DMS114 treated with DMSO at 0.1 percent for 48 hours (cell line): ENCODE measurements around the gene MOB3B.

Experiments used
- DNase-seq: peaks from one replicate; lab custom pipeline; 2025; ENCODE audit not compliant: unreplicated experiment; lab: John Stamatoyannopoulos, UW

MOB3B gene

GRCh38 chr9:27344776-27345175 is 184.8 kb downstream of the MOB3B start:
- DNase-seq, result no peak

- no peak for DNase-seq
Observed at GRCh38 chr9:27341545-27342294, 187.9 kb downstream of the MOB3B start.

DNA sequence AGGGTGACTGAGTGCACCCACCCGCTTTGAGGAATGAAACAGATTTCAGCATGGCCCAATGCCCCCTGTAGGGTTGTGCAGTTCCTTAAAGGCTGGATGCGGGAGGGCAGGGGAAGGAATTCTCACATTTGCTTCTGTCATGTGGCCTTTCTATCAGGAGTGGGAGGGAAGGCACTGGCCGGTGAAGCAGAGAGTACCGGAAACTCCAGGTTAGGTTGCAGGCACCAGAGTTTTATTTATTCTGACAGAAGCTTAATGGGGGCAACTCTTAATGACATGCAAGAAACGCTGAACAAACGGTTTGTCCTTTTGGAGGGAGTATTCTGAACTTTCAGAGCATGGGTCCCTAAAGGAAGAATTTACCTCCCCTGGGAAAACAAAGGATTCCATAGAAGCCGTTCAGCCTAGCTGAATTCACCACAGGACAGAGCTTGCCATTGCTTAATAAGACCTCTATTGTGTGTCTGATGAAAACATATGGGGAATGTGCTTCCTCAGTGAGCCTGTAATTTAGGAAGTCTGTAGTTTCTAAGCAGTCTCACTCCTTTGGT is 188.6 kb downstream of the MOB3B start:
- DNase-seq, result no peak

DNA sequence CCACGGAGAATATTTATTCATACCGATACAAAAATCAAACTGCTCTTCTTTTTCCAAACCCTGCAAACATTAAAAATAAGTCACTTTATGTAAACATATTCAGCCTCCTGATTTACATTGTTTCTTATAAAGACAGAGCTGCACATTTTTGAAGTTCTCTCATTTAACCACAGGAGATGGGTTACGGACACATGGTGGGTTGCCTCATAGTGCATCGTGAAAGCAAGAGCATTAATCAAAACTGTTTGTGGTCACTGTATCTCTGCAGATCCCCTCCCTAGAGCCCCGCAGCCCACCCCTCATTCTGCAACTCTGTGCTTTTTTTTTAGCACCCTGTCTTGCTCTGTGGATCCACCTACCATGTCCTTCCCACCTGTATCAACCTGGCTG is 189.3 kb downstream of the MOB3B start:
- DNase-seq, result no peak

- DNase-seq, result no peak
Observed at GRCh38 chr9:27339661-27340284, 189.8 kb downstream of the MOB3B start.

DNA sequence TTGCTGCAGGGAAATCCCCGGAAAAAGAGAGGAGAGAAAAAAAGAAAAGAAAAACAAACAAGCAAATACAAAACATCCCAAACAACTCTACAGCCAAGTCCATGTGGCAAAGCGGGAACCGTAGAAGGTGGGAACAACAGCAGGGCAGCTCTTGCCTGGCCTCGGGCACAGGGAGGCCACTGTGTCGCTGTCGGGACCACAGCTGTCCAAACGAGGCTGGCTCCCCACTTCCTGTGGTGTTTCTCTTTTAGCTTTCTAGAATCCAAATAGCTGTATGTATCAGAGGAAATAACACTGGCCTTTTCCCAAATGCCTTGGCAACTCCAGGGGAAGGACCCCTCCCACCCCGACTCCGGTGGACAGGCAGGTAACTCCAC is 191.1 kb downstream of the MOB3B start:
- DNase-seq, result no peak

DNA sequence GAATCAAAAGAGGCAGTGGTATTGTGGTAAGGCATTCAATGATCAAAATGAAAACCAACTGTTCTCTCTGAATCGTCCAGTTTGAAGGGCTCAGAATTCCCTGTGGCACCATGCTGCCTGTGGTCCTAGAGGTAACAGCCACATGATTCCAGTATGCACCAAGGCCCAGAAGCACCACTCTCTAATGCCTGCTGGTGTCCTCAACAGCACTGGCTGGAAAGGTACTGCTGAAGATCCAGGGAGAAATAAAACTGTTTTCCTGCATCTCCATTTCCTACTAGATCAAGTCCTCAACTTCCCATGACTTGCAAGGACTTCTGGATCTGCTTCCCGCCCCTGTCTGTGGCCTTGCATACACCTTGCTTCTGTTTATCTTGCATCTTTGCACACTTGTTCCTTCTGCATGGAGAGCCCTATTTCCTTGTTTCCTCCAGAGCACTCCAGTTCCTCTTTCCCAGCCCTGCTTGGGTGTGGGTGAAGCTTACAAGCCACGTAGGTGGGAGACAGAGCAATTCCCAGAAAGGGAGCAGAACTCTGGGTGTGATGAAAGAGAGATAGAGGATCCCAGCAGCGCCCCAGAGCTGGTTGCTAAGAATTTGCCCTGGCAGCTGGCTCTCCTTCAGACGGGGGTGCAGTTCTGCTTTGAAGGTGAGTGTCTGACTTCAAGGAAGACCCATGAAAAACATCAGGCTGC is 191.6 kb downstream of the MOB3B start:
- DNase-seq, result no peak

DNA sequence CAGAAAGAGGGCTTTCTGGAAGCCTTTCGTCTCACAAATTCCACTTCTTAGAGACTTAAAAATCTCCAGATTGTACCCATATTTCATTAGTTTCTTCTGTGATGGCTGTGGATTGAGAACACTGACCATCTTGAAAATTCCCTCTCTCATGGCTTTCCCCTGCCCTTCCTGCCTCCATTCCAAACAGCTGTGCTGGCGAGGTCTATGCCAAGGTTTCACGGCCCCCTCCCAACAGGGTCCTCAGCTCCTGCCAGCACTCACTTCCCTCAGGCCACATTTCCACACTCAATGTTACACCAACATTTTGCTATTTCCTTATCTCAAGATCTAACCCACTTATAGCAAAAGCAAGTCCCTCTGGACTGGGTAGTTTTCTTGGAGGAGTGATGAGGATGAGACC is 192.4 kb downstream of the MOB3B start:
- DNase-seq, result no peak

DNA sequence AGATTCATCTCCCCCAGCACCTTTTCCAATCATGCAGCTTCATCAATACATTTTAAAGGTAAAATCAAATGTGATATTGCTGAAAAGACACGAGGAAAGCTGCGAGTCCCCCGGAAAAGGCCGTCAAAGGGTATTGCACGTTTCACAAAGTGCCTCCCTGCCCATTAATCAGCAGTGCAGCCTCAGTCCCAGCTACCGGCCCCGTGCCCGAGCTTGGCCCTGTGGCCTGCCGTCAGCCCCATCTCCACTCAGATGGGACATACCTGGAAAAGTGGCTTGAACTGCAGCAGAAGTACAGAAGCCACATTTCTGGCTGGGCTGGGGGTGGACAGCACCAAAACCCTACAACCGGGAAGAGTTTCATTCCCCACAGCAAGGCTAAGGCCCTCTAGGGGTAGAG is 192.8 kb downstream of the MOB3B start:
- no peak for DNase-seq

DNA sequence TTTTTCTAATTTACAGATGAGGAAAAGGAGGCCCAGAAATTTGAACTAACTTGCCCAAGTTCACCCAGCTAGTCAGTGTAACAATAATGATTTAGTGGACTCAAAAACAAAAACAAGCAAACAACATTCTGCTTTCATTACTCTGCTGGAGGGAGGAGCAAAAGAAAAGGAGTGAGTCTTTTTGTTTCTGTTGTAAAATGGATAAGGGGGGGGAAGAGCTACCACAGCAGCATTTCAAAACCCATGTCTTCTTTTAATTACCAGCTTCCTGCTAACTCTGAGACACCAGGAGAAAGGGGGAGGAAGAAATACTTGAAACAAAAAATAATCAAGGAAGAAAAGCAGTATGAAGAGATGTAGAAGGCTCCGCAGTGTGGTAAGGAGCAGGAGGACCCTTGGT is 193.5 kb downstream of the MOB3B start:
- no peak for DNase-seq

DNA sequence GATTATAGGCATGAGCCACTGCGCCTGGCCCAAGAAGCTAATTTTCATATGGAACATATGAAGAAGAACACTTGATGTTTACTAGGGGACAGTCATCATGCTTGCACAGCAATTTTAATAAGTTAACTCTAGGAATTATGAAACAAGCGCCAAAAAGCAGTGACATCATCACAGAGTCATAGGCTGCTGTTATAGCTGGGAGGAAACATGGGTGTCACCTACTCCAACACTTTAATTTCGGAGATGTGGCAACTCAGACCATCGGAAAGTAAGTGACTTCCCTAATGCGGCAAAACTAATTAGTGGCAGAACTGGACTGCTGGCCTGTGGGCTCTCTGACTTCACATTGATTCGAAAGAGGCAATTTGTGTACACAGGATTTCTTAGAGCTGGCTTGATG is 194.5 kb downstream of the MOB3B start:
- DNase-seq, result no peak

DNA sequence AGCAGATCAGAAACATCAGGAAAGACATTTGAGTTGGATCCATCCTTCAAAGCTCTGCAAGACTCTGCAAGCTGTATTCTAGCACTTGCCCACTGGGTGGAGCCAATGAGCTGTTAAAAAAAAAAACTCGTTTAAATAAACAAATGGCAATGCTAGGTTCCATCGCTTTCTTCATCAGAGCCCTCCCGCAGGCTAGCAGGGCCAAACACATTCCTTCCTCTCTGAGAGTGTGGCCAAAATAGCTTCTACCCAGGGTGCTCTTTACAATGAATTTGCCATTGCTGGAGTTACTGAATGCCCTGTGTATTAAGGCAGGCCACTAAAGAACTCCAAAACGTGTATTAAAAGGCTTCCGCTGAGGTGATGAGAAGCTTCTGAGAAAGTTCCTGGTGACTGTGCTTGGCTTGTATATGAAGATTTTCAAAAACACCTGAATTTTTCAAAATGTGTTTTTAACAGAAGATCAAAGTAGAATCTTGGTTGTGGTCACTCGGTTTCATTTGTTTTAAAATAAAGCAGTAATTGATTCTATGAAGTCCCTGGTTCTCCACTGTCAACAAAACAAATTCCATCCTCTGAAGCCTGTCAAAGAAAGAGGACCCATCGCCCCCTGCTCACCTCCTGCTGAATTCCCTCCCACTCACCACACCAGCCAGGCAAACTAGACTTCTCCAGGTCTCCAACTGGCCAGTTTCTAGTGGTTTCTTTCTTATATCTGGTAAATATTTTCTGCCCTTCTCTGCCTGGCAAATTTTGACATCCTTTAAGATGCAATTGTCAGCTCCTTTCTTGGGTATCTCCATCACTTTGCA is 196.2 kb downstream of the MOB3B start:
- DNase-seq, result peak; percentile 37

DNA sequence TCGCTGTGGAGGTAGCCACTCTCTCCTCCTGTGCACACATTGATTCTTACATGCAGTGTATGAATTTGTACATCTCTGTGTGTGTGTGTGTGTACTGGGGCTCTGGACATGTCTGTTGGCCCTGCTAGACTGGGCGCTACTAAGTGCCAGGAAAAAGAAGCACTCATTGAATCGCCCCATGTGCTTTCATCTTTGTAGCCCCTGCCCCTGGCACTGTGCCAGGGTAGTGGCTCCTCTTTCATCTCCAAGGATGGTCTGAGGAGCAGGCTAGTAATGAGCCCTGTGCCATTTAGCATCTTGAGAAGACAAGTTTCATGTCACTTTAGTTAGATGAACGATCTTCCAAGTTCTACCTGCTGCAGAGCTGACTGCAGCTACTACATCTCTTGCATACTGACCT is 198.2 kb downstream of the MOB3B start:
- DNase-seq, result no peak

- no peak for DNase-seq
Observed at GRCh38 chr9:27329291-27329690, 200.3 kb downstream of the MOB3B start.

DNA sequence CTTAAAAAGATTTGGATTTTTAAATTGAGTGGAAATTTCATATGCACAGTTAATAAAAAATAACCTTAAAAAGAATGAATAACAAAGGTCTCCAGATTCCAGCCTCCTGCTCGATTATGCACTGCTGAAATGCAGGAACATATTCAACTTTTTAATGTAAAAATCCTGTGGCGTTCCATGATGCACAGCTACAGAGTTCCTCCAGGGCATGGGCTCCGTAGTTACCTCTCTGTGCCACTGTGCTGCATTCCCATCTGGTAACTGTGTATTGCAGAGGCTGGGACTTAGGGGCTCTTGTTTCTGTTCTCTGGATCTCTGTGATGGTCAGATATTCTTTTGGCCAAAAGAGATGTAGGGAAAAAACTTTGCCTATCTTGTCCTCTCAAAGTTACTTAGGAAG is 201.1 kb downstream of the MOB3B start:
- DNase-seq, result no peak

DNA sequence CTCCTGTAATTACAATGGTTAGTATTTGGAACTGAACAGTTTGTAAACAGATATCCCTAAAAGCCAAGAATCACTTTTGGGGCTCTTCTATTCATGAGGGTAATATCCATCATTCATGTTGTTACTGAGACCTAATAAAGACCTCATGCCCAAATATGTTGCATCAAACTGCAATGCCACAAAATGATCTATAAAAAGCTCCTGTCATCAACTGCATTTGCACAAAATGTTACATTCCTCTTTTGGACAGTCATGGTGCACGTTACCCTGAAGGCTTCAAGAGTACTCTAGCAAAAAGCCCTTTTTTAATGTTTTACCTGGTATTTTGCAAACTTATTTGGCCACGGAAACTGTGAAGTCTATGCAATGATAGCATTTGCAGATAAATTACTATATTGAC is 218.4 kb downstream of the MOB3B start:
- DNase-seq, result no peak

DNA sequence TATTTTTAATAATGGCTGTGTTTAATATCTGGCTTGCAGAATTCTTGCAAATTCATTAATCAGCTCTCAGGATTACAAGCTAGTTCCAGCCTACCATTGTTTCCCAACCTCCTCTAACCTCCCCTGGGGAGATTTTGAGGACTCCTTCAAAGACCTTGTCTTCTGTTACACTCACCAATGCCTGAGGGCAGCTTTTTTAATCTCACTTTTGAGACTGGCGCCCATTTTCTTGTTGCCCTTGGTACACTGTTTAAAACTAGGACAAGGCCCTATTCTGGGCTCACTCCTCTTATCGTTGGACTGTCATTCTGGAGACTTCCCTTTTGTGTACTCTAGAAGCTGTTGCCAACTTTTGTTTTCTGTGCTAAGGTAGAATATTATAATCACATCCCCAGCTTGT is 219.0 kb downstream of the MOB3B start:
- no peak for DNase-seq

DNA sequence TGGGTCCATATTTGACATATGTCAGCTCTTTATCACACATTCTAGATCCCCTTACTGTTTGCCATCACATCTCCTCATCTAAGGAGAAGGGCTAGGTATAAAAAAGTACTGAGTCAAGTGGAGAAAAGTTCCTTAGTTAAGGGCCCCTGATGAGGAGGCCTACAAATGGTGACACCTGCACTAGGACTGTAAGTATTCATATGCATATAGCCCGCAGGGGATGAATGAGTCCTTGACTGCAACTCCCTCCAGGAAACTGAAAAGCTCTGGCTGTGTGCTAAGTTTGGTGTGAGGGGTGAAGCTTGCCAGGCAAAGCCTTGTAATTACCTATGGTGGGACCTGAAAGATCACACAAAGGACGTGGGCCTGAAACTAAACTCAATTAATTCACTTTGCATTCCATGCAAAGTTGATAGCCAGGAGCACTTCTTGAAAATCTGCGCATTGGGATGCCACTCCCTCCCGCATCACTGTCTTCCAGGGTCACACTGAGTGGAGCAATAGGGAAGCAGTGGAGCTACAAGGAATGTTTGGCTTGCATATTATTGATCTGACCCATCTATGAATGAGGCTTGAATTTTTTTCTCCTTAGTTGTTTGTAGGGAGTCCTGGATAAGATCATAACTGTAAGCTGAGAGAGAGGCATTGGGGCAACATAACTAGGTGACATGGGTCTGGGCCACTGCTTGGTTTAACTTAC is 220.8 kb downstream of the MOB3B start:
- DNase-seq, result no peak

DNA sequence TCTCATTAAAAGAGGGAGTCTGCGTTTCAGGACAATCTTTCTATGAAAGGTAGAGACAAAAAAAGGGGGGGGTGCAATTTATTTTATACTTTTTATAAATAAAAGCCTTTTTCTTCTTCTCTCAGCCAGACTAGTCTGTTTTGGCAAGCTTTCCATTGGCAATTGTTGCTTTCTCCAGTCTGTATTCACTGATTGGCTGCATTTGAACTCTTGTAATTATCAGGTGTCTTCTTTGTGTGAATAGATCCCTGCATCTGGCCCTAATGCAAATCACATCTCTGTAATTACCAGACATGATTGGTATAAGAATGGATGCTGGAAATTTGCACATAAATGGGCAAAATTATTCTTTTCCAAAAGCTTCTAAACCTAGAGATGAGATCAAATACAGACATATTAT is 225.1 kb downstream of the MOB3B start:
- no peak for DNase-seq

DNA sequence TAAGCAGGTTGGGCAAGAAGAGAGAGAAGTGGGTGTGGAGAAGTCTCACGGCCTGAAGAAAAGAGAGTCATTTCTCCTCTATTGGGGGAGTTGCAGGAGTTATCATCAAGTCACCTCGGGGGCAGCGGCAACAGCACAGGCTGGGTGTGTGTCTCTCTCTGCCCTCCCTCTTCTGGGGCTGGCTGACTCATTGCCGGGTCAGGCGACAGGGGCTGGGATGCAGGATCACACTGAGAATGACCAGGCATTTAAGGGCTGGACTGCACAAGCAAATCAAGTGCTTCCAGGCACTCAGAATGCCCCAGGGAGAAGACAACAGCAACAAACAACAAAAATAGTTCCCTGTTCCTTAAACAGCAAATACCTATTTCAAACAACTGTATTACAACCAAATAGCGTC is 226.4 kb downstream of the MOB3B start:
- no peak for DNase-seq

DNA sequence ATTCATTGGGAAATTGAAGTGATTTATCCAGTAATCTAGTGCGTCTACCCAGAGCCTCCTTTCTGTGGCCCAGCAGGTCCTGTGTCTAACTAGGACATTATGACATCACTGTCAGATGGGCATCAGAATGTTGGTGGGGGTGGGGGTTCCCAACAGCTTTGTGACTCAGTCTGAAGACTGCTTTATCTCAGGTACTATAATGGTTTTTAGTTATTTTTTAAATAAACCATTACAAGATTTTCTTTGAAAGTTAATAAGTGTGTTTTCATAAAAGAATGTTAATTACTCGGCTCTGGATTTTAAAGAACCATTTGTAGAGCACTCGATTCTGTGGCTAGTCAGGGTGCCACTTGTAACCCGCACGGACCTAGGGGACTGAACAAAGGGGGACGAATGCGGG is 232.6 kb downstream of the MOB3B start, which contains the start of gene EQTN:
Gene EQTN (minus strand): TSS at position 101 of the 400 bp plus-strand sequence. CDS start 95 bp downstream, at position 6.
- no peak for DNase-seq
